SH-SY5Y (cell line): ENCODE data around the gene MAP3K5.

Source experiments
- GATA2 ChIP-seq: IDR thresholded peaks from 2 replicates; pipeline ENCODE4 v1.6.1; 2011; ENCODE audit warnings: mild to moderate bottlenecking, low read depth, low read length
- GATA3 ChIP-seq: IDR thresholded peaks from 2 replicates; pipeline ENCODE4 v1.6.1; 2011; ENCODE audit warnings: low read depth, mild to moderate bottlenecking, low read length, moderate library complexity

DNA sequence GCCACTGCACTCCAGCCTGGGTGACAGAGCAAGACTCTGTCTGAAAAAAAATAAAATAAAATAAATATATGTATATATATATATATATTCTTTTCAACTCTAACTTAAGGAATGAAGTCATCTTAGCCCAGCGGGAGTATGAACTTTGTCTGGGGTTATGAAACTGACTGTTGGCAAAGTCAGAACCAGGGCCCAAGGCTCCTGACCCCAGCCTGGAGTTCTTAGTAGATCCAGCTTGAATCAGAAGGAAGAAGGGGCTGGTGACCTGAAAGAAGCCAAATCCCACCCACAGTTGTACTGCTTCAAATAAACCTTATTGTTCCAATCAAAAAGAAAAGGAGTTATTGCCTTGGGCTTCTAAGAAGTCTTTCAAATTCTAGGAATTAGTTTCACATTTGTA is 158.9 kb downstream of the MAP3K5 start:
- TF ChIP-seq GATA3 (no peak), GATA2 (no peak)
